ENCODE data around the gene CNIH1.
"Not testable (repeated sequence)": the region's sequence is repeated elsewhere in the genome, so short reads cannot be mapped to it uniquely, and the experiment has no call there.

Gene CNIH1

GRCh38 chr14:54387328-54387727 is 53.8 kb downstream of the CNIH1 start:
- TF ChIP-seq CTCF (conservative IDR thresholded peaks at IDR 0.05), result no peak
- no peak overlapping the region for H3K27ac ChIP-seq

- TF ChIP-seq CTCF (conservative IDR thresholded peaks at IDR 0.05), result no peak
These were observed 55.6 kb downstream of the CNIH1 start for GRCh38 chr14:54385556-54385955.

GRCh38 chr14:54383835-54384234 is 57.3 kb downstream of the CNIH1 start:
- no peak overlapping the region for H3K27ac ChIP-seq
- TF ChIP-seq CTCF (conservative IDR thresholded peaks at IDR 0.05), result no peak

More at GRCh38 chr14:54385556-54385955, 55.6 kb downstream of the CNIH1 start:
- no peak overlapping the region for H3K27ac ChIP-seq

DNA sequence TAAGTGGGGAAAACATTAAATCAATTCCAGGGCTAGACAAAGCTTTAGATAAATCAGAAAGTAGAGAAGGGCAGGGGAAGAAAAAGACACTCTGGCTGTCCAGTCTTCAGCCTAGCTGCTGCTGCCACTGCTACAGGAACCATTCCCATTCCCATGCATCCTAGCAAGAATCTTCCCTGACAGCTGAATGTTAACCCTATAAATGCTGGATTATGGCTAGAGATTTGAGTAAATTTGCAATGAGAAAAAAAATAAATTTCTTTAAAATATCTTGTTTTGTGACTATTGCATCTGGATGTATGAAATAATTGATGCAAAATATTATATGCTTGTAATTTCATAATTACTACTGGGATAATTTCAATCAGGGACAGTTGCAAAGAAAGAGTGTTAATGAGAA is 59.4 kb downstream of the CNIH1 start:
- no peak for TF ChIP-seq CTCF (conservative IDR thresholded peaks at IDR 0.05)
- no peak overlapping the region for H3K27ac ChIP-seq

DNA sequence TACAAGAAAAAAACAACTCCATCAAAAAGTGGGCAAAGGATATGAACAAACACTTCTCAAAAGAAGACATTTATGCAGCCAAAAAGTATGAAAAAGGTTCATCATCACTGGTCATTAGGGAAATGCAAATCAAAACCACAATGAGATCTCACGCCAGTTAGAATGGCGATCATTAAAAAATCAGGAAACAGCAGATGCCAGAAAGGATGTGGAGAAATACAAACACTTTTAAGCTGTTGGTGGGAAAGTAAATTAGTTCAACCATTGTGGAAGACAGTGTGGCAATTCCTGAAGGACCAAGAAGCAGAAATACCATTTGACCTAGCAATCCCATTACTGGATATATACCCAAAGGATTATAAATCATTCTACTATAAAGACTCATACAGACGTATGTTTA is 60.6 kb downstream of the CNIH1 start:
- not testable (repeated sequence) for H3K27ac ChIP-seq

GRCh38 chr14:54378893-54379292 is 62.3 kb downstream of the CNIH1 start:
- not testable (repeated sequence) for H3K27ac ChIP-seq

DNA sequence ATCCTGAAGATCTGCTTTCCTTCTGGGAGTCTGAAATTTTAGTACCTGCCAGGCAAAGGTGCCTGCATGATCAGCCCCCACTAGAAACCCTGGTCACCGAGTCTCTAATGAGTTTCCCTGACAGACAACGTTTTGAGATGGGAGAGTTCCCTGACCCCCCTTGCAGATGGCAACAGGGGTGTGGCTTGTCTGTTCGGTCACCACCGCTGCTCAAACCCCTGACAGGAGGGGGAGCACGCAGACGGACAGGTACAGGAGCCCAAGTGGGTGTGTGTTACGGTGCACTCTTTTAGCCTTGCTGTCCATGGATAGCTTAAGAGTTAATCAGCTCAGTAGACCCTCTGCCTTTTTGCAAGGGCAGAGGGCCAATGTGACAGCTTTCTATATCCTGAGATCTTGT is 63.7 kb downstream of the CNIH1 start:
- H3K27ac ChIP-seq, result no peak overlapping the region

GRCh38 chr14:54374117-54374884 is 66.9 kb downstream of the CNIH1 start:
- no peak for TF ChIP-seq CTCF (conservative IDR thresholded peaks at IDR 0.05)
- H3K27ac ChIP-seq, result no peak overlapping the region

More for the DNA sequence above, 63.7 kb downstream of the CNIH1 start:
- no peak for TF ChIP-seq CTCF (conservative IDR thresholded peaks at IDR 0.05)

All from VCaP (cell line).